Endodermal cell (in vitro differentiated cells): ENCODE measurements around the gene MEGF11. TPM values are rescaled to one million over a fixed set of nuclear protein-coding genes. Genes with fewer than 3 reads are reported as not detected.
A peak's percentile ranks its signal among the peaks of the same experiment; 100 is the strongest.

Source experiments
- DNase-seq: peaks from one replicate; pipeline ENCODE4 v3.0.0-alpha.2; 2017
- H3K27ac ChIP-seq: 2 replicates; pipeline ENCODE4 v1.5.1; 2013; ENCODE audit warnings: mild to moderate bottlenecking, low read depth, low read length, moderate library complexity
- H3K27me3 ChIP-seq: 2 replicates; pipeline ENCODE4 v1.6.1; 2013; ENCODE audit warnings: mild to moderate bottlenecking, low read length, moderate library complexity; ENCODE audit not compliant: insufficient read depth, control insufficient read depth, poor library complexity, severe bottlenecking
- H3K36me3 ChIP-seq: 2 replicates; pipeline ENCODE4 v1.7.0; 2013; ENCODE audit warnings: mild to moderate bottlenecking, low read length, moderate library complexity; ENCODE audit not compliant: control insufficient read depth, insufficient read depth
- H3K4me1 ChIP-seq: one replicate; pipeline ENCODE4 v1.7.0; 2013; ENCODE audit warnings: low read length; ENCODE audit not compliant: control insufficient read depth, insufficient read depth
- H3K4me3 ChIP-seq: 2 replicates; pipeline ENCODE4 v1.5.1; 2013; ENCODE audit warnings: mild to moderate bottlenecking, low read length, moderate library complexity
- H3K9ac ChIP-seq: 2 replicates; pipeline ENCODE4 v1.6.1; 2013; ENCODE audit warnings: mild to moderate bottlenecking, low read length, moderate library complexity; ENCODE audit not compliant: poor library complexity, severe bottlenecking; ENCODE audit errors: extremely low read depth
- H3K9me3 ChIP-seq: 2 replicates; pipeline ENCODE4 v1.6.1; 2013; ENCODE audit warnings: mild to moderate bottlenecking, low read length, moderate library complexity; ENCODE audit not compliant: control insufficient read depth
- H3K27ac Mint-ChIP-seq: 2 replicates; pipeline ENCODE4 v1.8.0; 2020; ENCODE audit warnings: mixed read lengths
- H3K27me3 Mint-ChIP-seq: 2 replicates; pipeline ENCODE4 v1.8.0; 2021; ENCODE audit warnings: mild to moderate bottlenecking, mixed read lengths; ENCODE audit not compliant: insufficient read depth
- H3K36me3 Mint-ChIP-seq: 2 replicates; pipeline ENCODE4 v1.8.0; 2020; ENCODE audit warnings: low read depth, mixed read lengths
- H3K4me1 Mint-ChIP-seq: 2 replicates; pipeline ENCODE4 v1.8.0; 2020; ENCODE audit warnings: mixed read lengths
- H3K4me3 Mint-ChIP-seq: 2 replicates; pipeline ENCODE4 v1.8.0; 2020; ENCODE audit warnings: mild to moderate bottlenecking, moderate library complexity, mixed read lengths
- H3K9me3 Mint-ChIP-seq: 2 replicates; pipeline ENCODE4 v1.8.0; 2020; ENCODE audit warnings: mild to moderate bottlenecking, mixed read lengths
- CTCF ChIP-seq: fragments of 200-600 bp; sonication (generic); conservative IDR thresholded peaks from 2 replicates; pipeline ENCODE4 v1.5.0; 2021; ENCODE audit warnings: antibody characterized with exemption, mild to moderate bottlenecking
- WGBS, 2 experiments: methylation state at CpG; one replicate each; pipeline versions ENCODE4 v1.1.5 to v1.1.7; 2013; ENCODE audit warnings: missing lambda C conversion rate in 2 of 2, mixed read lengths in 1 of 2; ENCODE audit not compliant: insufficient coverage in 1 of 2, insufficient read length in 1 of 2; 5-methylcytosine and 5-hydroxymethylcytosine counted together
- total RNA-seq, 2 donors: library from RNA; stranded (reverse); fragmentation: NEBNext Ultra II Directional in 1 of 2; extraction: Animal tissue kit (Norgen Biotek cat#: 25700) in 1 of 2; gene quantifications; 2 replicates in 1 of 2; 3 replicates in 1 of 2; pipeline ENCODE4 v1.2.1, GENCODE V29; 2021

MEGF11 gene
- total RNA-seq, 2 donors from 2014 or later: 0.73 to 1.2 TPM

GRCh38 chr15:66216806-66217205 lies 36.7 kb downstream of the MEGF11 start:
- WGBS, 2 experiments: 82% methylated on average over 2 of the region's 2 CpGs; no CpG with 5 or more reads in 1 of the 2 experiments
- Histone ChIP-seq H3K9ac (no peak overlapping the region), H3K27ac (no peak overlapping the region), H3K27me3 (no peaks in the 10 kb centered on the region), H3K4me3 (no peak overlapping the region), H3K9me3 (no peaks in the 10 kb centered on the region), H3K36me3 (no peaks in the 10 kb centered on the region), H3K4me1 (no peaks in the 10 kb centered on the region)
- H3K27ac Mint-ChIP-seq: no peak overlapping the region
- peak; percentile 19 for DNase-seq
- no peaks in the 10 kb centered on the region for H3K4me1 Mint-ChIP-seq
- H3K36me3 Mint-ChIP-seq: no peaks in the 10 kb centered on the region
- TF ChIP-seq CTCF: no peak
- H3K27me3 Mint-ChIP-seq: peaks cover 2% of the 10 kb centered on the region
- H3K4me3 Mint-ChIP-seq: no peak overlapping the region
- H3K9me3 Mint-ChIP-seq: no peaks in the 10 kb centered on the region

DNA sequence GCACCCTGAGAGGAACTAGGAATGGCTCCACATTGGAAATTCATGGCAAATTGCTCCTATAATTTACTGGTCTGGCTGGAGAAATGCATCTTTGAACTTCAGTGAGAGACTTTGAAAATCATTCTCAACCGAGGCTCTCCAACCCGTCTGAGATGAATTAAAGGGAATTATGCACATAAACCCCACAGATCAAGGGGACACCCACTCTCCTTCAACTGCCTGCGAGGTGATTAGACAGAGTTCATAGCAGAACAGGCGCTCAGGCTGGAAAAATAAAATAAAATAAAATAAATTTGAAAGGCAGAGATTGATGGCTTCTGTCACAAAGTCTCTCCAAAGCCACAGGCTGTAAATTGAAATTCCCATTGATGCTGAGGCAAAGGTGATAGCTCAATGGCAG lies 37.7 kb downstream of the MEGF11 start:
- no peaks in the 10 kb centered on the region for H3K36me3 Mint-ChIP-seq
- peaks cover 2% of the 10 kb centered on the region for H3K27me3 Mint-ChIP-seq
- Histone ChIP-seq H3K9me3 (no peaks in the 10 kb centered on the region), H3K4me1 (no peaks in the 10 kb centered on the region), H3K36me3 (no peaks in the 10 kb centered on the region), H3K27ac (no peak overlapping the region), H3K4me3 (no peak overlapping the region), H3K27me3 (no peaks in the 10 kb centered on the region), H3K9ac (no peak overlapping the region)
- H3K9me3 Mint-ChIP-seq: no peaks in the 10 kb centered on the region
- H3K4me1 Mint-ChIP-seq: no peaks in the 10 kb centered on the region
- no peak overlapping the region for H3K27ac Mint-ChIP-seq
- no peak overlapping the region for H3K4me3 Mint-ChIP-seq
- WGBS, 2 experiments: 92 to 95% methylated on average over 2 to 4 of the region's 4 CpGs
- no peak for DNase-seq
- TF ChIP-seq CTCF: no peak

- DNase-seq: no peak
- Mint-ChIP-seq H3K36me3 (no peaks in the 10 kb centered on the region), H3K4me1 (no peaks in the 10 kb centered on the region), H3K27me3 (peaks cover 2% of the 10 kb centered on the region), H3K27ac (no peak overlapping the region), H3K4me3 (no peak overlapping the region), H3K9me3 (no peaks in the 10 kb centered on the region)
- Histone ChIP-seq H3K9me3 (no peaks in the 10 kb centered on the region), H3K9ac (no peak overlapping the region), H3K27me3 (no peaks in the 10 kb centered on the region), H3K4me1 (no peaks in the 10 kb centered on the region), H3K4me3 (no peak overlapping the region), H3K36me3 (no peaks in the 10 kb centered on the region), H3K27ac (no peak overlapping the region)
- 75 to 86% methylated on average over 4 of the region's 4 CpGs for WGBS, 2 experiments
- TF ChIP-seq CTCF: no peak
These were observed 39.3 kb downstream of the MEGF11 start for GRCh38 chr15:66214246-66214645.
